M059J (cell line): Measurements from ENCODE around the gene CA5A. TPM values are rescaled to one million over a fixed set of nuclear protein-coding genes. Genes with fewer than 3 reads are reported as not detected.
"Not testable (repeated sequence)": the region's sequence is repeated elsewhere in the genome, so short reads cannot be mapped to it uniquely, and the experiment has no call there.

ENCODE experiments used
- DNase-seq: peaks from one replicate; pipeline ENCODE4 v3.0.0-alpha.2; 2012; ENCODE audit warnings: low read depth
- total RNA-seq: library from RNA; depleted of rRNA; stranded (reverse); fragments of >200 nt; shearing (Covaris generic); gene quantifications from 2 replicates; pipeline ENCODE4 v1.2.3, GENCODE V29; 2014

The CA5A gene
- total RNA-seq, 1 experiment from 2014 or later = not detected

DNA sequence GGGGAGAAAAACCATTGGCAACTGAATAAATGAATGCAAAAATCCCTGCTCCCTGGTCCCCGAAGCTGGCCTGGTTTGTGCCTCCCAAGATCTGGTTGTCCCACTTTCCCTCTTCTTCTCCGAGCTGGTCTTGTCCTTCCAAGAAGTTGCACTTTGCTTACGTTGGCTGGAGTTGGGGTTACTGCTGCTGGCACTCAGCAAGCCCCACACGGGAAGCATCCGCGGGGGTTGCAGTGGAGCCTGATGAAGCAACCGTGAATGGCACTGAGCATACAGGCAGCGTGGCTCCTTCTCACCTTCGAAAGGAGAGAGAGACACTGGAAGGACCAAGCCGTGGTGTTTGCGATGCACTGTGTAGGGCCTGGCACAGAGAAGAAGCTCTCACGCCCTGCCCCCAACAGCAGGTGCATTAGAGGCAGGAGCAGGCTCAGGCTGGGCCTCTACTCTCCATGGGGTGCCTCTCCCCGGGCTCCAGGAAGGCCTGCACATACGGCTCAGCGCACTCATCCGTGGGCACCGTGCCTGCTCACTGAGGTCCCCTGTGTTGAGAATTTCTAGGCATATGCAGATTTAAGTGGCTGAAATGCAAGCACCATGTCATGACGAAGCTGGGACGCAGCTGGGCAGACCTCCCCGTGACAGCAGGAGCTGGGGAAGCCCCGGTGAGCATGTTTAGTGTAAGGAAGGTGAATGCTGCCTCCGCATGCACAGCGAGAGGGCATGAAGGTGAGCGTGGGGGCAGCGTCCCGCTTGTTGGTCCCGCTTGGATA is 12.1 kb downstream of the CA5A start:
- no peak for DNase-seq

- DNase-seq = peak; percentile 37
Observed at GRCh38 chr16:87922250-87922871, 14.0 kb downstream of the CA5A start.

DNA sequence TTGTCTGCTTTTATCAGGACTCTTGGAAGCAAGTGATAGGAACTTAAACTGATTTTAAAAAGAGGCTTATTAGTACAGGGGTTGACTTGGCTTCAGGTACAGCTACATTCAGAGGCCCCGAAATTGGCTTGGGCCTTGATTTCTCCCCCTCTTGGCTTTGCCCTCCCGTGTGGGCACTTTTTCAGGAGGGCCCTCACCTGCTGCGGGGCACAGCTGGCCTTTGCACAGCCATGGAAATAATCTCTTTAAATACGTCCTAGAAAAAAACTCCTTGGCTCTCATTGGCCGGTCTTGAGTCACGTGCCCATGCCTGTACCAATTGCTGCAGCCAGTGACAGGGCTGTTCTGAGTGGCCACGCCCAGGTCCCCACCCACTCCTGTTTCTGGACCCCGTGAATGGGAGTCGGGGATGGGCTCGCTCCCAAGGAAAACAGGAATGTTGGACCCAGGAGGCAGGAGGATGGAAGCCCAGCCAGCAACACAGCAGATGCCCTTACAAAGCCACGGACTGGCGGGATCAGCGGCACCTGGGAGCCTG is 15.0 kb downstream of the CA5A start:
- DNase-seq = no peak

DNA sequence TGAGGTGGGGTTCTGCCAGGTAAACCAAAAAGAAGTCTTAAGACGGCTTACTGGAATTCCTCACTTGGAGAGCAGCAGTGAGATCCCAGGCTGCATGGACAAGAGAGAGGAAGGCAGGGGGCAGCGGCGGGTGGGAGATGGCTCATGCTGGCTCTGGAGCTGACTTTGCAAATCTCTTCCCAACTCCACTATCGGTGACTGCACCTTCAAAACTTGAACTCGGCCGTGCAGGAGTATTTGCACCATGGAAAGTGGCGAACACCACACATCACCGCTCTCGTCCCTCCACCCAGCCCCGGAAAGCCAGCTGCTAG is 16.7 kb downstream of the CA5A start:
- no peak for DNase-seq

GRCh38 chr16:87918866-87919680 is 17.3 kb downstream of the CA5A start:
- DNase-seq = peak; percentile 25

DNA sequence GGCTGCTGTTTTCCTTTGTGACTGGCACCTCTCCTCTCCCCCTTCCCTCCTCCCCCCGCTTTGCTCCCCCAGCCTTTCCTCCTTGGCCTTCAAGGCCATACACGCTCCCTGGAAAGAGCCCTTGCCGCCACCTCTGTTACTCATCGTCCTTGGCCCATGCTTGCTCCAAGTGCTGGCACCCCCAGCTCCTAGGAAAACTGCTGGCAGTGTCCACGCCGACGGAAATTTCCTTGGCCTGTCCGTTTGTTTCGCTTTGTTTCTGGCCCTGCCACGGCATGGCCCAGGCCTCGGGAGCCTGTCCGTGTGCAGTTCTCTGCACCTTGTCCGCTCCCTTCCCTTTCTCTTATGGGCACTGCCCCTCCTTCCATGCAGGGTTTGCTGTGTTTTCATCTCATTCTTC is 18.0 kb downstream of the CA5A start:
- peak; percentile 73 for DNase-seq

DNA sequence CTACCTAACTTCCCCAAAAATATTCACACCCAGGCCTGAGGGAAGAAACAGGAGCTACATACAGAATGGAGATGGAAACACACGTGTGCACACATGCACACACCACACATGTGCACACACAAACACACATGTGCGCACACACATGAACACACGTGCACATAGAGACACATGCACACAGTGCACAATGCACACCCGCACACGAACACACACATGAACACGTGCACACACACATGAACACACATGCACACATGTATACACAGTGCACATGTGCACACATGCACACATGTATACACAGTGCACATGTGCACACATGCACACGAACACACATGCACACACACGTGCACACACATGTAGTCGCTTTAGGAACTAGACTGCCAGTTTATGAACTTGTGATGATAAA is 18.8 kb downstream of the CA5A start:
- no peak for DNase-seq

DNA sequence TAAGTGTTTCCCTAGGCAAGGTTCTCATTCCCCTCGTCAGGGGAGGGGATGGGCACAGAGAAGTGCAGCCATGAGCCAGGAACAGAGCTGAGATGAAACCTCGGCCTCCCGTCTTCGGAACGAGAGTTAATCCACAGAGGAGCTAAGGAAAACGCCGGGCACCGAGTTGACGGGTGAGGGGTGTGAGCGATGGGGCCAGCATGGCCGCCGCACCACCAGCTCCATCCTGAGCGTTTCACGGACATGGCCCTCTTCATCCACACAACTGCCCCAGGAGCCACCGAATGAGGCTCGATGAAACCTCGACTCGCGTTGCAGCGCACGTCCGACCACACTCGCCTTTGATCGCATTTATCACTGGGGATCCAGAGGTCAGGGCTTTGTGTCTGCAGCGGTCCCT is 21.5 kb downstream of the CA5A start:
- no peak for DNase-seq

DNA sequence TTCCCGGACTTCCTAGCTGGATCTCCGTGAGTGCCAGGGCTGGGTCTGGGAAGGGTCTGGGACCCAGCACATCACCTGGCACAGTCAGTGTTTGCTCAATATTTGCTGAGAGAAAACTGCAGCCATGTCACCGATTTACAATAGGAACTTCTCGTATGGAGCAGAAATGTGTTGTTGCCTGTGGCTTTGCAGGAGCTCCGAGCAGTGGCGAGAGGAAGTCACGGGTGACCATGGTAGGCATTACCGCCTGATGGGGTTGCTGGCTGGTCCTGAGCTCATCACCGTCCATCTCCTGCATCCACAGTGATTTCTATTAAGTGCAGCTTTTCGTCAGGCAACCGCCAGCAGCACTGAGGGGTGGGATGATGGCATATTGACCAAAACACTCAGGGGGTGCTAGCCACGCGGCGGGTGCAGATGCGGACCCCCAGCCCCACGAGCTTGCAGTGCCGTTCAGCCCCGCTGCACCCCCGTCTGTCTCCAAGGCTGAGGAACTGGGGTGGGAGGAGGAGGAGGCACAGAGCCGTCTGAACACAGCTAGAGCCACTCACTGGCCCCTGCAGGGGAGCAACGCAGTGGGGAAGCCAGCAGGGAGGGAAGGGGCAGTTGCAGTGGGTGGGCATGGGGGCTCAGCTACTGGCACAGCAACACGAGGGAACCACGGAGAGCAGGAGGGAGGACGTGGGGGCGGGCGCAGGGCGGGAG is 22.2 kb downstream of the CA5A start:
- not testable (repeated sequence) for DNase-seq

DNA sequence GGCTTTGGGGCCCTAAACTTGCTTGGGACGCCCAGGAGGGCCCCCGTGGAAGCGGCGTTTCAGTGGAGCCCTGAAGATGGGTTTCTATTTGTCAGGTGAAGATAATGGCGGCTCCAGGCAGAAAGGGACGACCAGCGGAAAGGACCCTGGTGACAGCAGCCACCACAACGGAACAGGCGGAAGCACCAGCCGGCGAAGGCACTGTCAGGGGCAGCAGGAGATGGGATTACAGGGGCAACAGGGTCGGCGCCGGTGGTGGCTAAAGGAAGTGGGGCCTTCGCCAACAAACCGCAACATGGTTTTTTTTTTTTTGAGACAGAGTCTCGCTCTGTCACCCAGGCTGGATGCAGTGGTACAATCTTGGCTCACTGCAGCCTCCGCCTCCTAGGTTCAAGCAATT is 23.6 kb downstream of the CA5A start:
- DNase-seq = not testable (repeated sequence)

DNA sequence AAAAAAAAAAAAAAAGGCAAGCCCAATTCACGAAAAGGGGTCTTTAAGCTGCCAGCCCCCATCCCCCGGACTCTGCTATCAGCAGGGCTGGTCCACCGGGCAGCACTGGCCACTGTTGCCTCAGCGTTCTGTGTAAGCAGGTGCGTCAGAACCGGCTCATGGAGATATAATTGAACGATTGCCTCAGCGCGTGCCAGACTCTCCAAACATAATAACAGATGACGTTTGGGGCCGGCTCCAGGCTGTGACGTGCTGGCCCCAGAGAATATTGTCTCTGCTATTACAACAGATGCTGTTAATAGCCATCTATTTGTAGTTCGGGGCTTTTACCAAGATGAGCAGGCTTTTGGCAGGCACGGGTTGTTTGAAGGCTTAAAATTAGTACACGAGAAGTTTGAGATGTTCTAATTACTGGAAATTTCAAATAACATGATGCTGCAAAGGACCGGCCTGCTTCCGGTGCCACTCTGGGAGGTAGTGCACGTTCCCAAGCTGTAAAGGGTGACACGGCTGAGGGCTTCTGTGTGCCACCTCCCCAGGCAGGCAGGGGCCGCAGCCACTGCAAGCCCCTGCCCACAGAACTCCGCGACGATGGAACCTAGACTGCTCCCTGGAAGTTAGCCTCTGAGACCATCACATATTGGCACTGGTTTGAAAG is 25.1 kb downstream of the CA5A start:
- DNase-seq = peak; percentile 62

- DNase-seq = peak; percentile 55
Observed at GRCh38 chr16:87909203-87909935, 27.0 kb downstream of the CA5A start.

GRCh38 chr16:87908101-87908500 is 28.2 kb downstream of the CA5A start:
- not testable (repeated sequence) for DNase-seq

GRCh38 chr16:87905521-87905920 is 30.8 kb downstream of the CA5A start:
- not testable (repeated sequence) for DNase-seq

DNA sequence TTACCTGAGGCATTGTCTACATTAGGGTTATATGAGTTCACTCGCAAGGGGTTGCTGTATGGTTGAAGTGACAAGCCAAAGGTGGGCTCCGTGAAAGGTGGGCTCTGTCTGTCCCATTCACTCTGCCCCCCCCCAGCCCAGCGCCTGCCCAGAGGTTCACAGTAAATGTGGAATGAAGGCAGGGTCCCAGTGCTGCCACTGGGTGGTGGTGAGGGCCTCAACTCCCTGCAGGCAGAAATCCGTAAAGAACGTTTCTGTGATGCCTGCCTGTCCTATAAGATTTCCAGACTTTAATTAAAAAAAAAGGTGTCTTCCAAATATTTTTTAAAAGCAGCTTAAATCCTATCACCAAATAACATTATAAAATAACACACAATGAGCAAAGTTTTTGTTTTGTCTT is 31.4 kb downstream of the CA5A start:
- DNase-seq = not testable (repeated sequence)

- DNase-seq = not testable (repeated sequence)
Observed at GRCh38 chr16:87900489-87900888, 35.8 kb downstream of the CA5A start.

- no peak for DNase-seq
Observed at GRCh38 chr16:87897521-87898505, 38.5 kb downstream of the CA5A start.

DNA sequence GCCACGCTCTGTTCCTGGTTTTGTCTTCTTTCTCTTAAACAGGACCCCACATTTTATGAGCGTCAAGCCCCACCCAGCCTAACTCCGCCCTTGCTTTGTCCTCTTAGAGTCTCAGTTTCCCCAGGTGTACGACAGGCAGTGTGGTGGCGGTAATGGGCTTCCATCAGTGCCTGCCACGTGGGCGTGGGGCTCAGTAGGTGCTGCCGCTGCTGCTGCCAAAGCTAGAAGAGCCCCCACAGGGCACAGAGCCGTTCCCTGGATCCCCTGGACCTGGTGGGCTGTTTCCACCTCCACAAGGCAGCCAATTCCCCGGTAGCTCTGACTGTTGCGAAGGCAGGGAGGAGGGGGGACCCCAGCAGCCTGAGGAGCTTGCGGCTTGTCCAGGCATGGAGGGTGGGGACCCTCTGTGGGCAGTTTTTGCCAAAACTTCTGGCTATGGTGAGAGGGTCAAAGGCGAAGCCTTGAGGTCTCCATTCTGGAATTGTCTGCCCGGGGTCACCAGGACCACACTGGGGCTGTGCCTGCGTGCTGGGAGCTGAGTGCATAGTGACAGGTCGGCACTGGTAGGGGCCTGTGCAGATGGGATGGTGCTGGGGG is 39.3 kb downstream of the CA5A start:
- DNase-seq = not testable (repeated sequence)
